Ovary (tissue), 7 donors: ENCODE measurements around the gene LOC128125822.
"Not testable (repeated sequence)": the region's sequence is repeated elsewhere in the genome, so short reads cannot be mapped to it uniquely, and the experiment has no call there.

Experiments
- DNase-seq, 5 donors: peaks; one replicate each; pipeline ENCODE4 v3.0.0-alpha.2; 2019 to 2020
- H3K27ac ChIP-seq, 2 donors: fragments of 200-600 bp; one replicate each; pipeline versions ENCODE4 v1.5.1 to v1.8.0; 2019 to 2022
- H3K27me3 ChIP-seq: fragments of 200-600 bp; one replicate; pipeline ENCODE4 v1.8.0; 2022
- H3K36me3 ChIP-seq: fragments of 200-600 bp; sonication (generic); one replicate; pipeline ENCODE4 v1.5.1; 2019
- H3K4me1 ChIP-seq: one replicate; pipeline ENCODE4 v1.8.1; 2013; ENCODE audit warnings: mild to moderate bottlenecking, moderate library complexity; ENCODE audit not compliant: insufficient read depth
- H3K4me3 ChIP-seq: fragments of 200-600 bp; sonication (generic); one replicate; pipeline ENCODE4 v1.5.1; 2017
- H3K9me3 ChIP-seq, 2 donors: fragments of 200-600 bp in 1 of 2; sonication (generic) in 1 of 2; one replicate each; pipeline versions ENCODE4 v1.5.1 to v1.8.1; 2013 to 2019; ENCODE audit warnings: mild to moderate bottlenecking in 1 of 2, moderate library complexity in 1 of 2
- CTCF ChIP-seq, 3 donors: fragments of 450-650 bp in 2 of 3; fragments of 200-600 bp in 1 of 3; IDR thresholded peaks; one replicate each; pipeline versions ENCODE4 v1.5.1 to v1.8.0; 2016 to 2022; ENCODE audit warnings: antibody characterized with exemption in 3 of 3, mild to moderate bottlenecking in 1 of 3
- EP300 ChIP-seq: sonication (generic); formaldehyde crosslinking; IDR thresholded peaks from one replicate; pipeline ENCODE4 v1.6.1; 2017; ENCODE audit warnings: antibody characterized with exemption
- POLR2A ChIP-seq: fragments of 450-650 bp; IDR thresholded peaks from one replicate; pipeline ENCODE4 v1.6.1; 2017; ENCODE audit warnings: antibody characterized with exemption, mild to moderate bottlenecking, moderate library complexity
- whole genome bisulfite sequencing, 3 donors: extraction: QIAGEN DNeasy Blood & Tissue Kit in 1 of 3; methylation state at CpG; one replicate each; pipeline versions ENCODE4 v1.1.5 to v1.1.7; 2013 to 2017; 5-methylcytosine and 5-hydroxymethylcytosine counted together
- intact Hi-C, 4 donors: fragments of 100-400 bp; cut with DNase I; formaldehyde crosslinking; loops; one replicate each; pipeline versions ENCODE4 v1.11.0 to v1.15.1; 2022 to 2023
- donor health status: DM: no; HTN: no; CAD: no; lungs with moderate emphysema.
- donor health status: DM: no; HTN: no; CAD: no.
- donor health status: Bipolar disorder and iron deficiency.
- donor health status: DM: no; HTN: no; CAD: no.
- donor health status: DM: yes; HTN: yes; CAD: no.

Gene LOC128125822

GRCh38 chr6:63584125-63584514 lies 11.8 kb downstream of the LOC128125822 start:
- H3K4me3 ChIP-seq = no peak overlapping the region
- H3K27ac ChIP-seq = no peak overlapping the region
- TF ChIP-seq EP300 = no peak
- no peak for TF ChIP-seq CTCF (IDR thresholded peaks at IDR 0.05)
- no peak for TF ChIP-seq POLR2A
- no peaks in the 10 kb centered on the region for H3K36me3 ChIP-seq
- WGBS, 3 donors = 59 to 75% (median 70%) methylated on average over 4 of the region's 4 CpGs
- intact Hi-C loops = no loop called here
- H3K27me3 ChIP-seq = no peaks in the 10 kb centered on the region
- no peak for DNase-seq
- no peaks in the 10 kb centered on the region for H3K4me1 ChIP-seq
- no peaks in the 10 kb centered on the region for H3K9me3 ChIP-seq

GRCh38 chr6:63584566-63584965 lies 12.3 kb downstream of the LOC128125822 start:
- Histone ChIP-seq H3K4me3 (no peak overlapping the region), H3K36me3 (no peaks in the 10 kb centered on the region), H3K9me3 (no peaks in the 10 kb centered on the region), H3K4me1 (no peaks in the 10 kb centered on the region), H3K27me3 (no peaks in the 10 kb centered on the region), H3K27ac (no peak overlapping the region)
- 94 to 96% (median 94%) methylated on average over 8 of the region's 8 CpGs for WGBS, 3 donors
- TF ChIP-seq POLR2A (no peak), CTCF (IDR thresholded peaks at IDR 0.05) (no peak), EP300 (no peak)
- DNase-seq = no peak
- intact Hi-C loops = no loop called here

- H3K36me3 ChIP-seq, H3K9me3 ChIP-seq, DNase-seq, H3K27me3 ChIP-seq, H3K4me3 ChIP-seq, H3K4me1 ChIP-seq, intact Hi-C loops, H3K27ac ChIP-seq: not testable (repeated sequence)
- WGBS, 3 donors = 89 to 95% (median 93%) methylated on average over 2 of the region's 2 CpGs
Measured at GRCh38 chr6:63585652-63586051, 13.4 kb downstream of the LOC128125822 start.

GRCh38 chr6:63589952-63590411 lies 17.7 kb downstream of the LOC128125822 start:
- no peaks in the 10 kb centered on the region for H3K9me3 ChIP-seq
- H3K4me1 ChIP-seq = no peaks in the 10 kb centered on the region
- TF ChIP-seq EP300 = no peak
- no peak for TF ChIP-seq CTCF (IDR thresholded peaks at IDR 0.05)
- TF ChIP-seq POLR2A = no peak
- H3K36me3 ChIP-seq = no peaks in the 10 kb centered on the region
- no peak overlapping the region for H3K27ac ChIP-seq
- intact Hi-C loops = loop anchor here in 2 of 4 donors (10.0 kb wide), 1 partner anchor 175 kb away; no protein-coding TSS in a partner anchor
- 25 to 52% (median 36%) methylated on average over 2 of the region's 2 CpGs for WGBS, 3 donors
- H3K4me3 ChIP-seq = no peak overlapping the region
- no peak for DNase-seq
- no peaks in the 10 kb centered on the region for H3K27me3 ChIP-seq

GRCh38 chr6:63592886-63593285 lies 20.6 kb downstream of the LOC128125822 start:
- Histone ChIP-seq H3K4me3 (no peak overlapping the region), H3K27me3 (no peaks in the 10 kb centered on the region), H3K36me3 (no peaks in the 10 kb centered on the region), H3K9me3 (no peaks in the 10 kb centered on the region), H3K27ac (no peak overlapping the region), H3K4me1 (no peaks in the 10 kb centered on the region)
- intact Hi-C loops = loop anchor here in 2 of 4 donors (10.0 kb wide), 1 partner anchor 172 kb away; no protein-coding TSS in a partner anchor
- TF ChIP-seq EP300 (no peak), POLR2A (no peak), CTCF (IDR thresholded peaks at IDR 0.05) (no peak)
- WGBS, 3 donors = 80 to 87% (median 86%) methylated on average over 6 to 7 of the region's 7 CpGs
- no peak for DNase-seq
